VCaP (cell line): Measurements from ENCODE around the gene COL8A1.

Experiments
- H3K27ac ChIP-seq: fragments of 450-650 bp; 2 replicates; pipeline ENCODE4 v1.5.1; 2017
- TF ChIP-seq, protein P1 (sequence below): fragments of 450-650 bp; conservative IDR thresholded peaks from 2 replicates; pipeline ENCODE4 v1.5.1; 2017; ENCODE audit warnings: mild to moderate bottlenecking, moderate library complexity

The COL8A1 gene

DNA sequence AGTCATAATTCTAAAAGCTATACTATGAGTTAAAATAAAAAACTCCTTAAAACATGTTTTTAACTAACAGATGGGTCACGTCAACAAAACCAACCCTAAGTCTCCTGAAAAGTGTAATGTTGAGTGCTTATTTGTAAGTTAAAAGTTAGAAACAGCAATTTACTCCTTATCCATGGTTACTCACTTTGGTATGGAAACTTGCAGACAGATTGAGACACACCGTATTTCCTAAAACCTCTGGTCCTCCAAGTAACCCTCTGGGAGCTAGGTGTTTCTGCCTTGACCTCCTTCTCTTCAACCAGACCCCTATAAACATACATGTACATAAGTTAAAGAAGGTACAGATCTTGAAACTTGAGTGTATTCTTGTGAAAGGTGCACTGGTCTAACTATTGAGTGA is 3.1 kb downstream of the COL8A1 start:
- TF ChIP-seq, protein P1, sequence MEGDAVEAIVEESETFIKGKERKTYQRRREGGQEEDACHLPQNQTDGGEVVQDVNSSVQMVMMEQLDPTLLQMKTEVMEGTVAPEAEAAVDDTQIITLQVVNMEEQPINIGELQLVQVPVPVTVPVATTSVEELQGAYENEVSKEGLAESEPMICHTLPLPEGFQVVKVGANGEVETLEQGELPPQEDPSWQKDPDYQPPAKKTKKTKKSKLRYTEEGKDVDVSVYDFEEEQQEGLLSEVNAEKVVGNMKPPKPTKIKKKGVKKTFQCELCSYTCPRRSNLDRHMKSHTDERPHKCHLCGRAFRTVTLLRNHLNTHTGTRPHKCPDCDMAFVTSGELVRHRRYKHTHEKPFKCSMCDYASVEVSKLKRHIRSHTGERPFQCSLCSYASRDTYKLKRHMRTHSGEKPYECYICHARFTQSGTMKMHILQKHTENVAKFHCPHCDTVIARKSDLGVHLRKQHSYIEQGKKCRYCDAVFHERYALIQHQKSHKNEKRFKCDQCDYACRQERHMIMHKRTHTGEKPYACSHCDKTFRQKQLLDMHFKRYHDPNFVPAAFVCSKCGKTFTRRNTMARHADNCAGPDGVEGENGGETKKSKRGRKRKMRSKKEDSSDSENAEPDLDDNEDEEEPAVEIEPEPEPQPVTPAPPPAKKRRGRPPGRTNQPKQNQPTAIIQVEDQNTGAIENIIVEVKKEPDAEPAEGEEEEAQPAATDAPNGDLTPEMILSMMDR, result no peak
- no peak overlapping the region for H3K27ac ChIP-seq

DNA sequence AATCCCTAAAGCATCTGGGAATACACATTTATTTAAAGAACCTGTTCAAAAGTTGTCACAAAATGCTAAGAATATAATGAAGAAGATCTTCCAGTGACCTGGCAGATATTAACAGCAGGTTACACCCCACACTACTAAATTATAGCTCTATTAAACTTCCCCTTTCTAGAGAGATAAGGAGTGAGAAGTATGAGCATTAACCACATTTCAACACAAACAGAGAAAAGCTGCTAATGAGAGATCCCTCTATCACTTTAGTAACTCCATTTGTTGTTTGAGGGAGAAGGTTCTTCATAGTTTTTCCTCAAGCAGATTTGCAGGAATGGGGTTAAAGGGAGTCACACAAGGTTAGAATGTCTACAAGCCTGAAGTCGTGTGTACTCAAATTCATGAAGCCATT is 3.6 kb downstream of the COL8A1 start:
- no peak overlapping the region for H3K27ac ChIP-seq
- TF ChIP-seq, protein P1, result no peak

DNA sequence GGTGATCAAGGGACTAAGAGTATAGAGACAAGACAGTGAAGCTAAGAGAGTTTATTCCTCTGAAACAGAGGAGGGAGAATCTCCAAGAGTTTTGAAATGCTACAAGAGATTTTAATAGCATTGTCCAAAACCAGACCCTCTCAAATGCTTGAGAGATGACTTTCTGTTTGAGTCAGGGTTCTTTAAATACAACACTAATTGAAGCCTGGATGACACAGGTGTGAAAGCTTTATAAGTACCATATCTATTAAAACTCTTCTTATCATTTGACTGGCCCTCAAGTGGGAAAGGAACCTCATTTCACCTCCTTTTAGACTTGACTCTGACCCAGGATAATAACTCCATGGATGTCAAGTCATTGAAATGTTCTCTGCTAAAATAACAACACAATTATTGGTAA is 5.6 kb downstream of the COL8A1 start:
- TF ChIP-seq, protein P1, result no peak
- no peak overlapping the region for H3K27ac ChIP-seq

DNA sequence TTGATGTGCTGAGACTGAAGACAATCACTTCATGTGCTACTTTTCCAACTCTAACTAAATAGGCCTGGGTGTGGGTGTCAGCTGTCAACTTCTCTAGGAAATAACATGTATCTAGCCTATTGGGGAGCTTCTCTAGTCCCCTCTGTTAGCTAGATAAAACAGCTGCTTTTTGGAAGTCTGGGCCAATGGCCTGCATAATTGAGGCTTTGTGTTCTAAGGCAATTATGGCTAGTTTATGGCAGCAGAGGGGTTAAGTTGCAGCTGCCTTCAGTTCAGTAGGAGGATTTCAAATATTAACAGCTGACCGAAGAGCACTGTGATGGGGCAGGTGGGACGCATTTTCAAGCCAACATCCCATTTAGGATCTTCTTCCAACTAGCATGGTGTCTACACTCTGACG is 6.4 kb downstream of the COL8A1 start:
- TF ChIP-seq, protein P1, result no peak
- no peak overlapping the region for H3K27ac ChIP-seq

DNA sequence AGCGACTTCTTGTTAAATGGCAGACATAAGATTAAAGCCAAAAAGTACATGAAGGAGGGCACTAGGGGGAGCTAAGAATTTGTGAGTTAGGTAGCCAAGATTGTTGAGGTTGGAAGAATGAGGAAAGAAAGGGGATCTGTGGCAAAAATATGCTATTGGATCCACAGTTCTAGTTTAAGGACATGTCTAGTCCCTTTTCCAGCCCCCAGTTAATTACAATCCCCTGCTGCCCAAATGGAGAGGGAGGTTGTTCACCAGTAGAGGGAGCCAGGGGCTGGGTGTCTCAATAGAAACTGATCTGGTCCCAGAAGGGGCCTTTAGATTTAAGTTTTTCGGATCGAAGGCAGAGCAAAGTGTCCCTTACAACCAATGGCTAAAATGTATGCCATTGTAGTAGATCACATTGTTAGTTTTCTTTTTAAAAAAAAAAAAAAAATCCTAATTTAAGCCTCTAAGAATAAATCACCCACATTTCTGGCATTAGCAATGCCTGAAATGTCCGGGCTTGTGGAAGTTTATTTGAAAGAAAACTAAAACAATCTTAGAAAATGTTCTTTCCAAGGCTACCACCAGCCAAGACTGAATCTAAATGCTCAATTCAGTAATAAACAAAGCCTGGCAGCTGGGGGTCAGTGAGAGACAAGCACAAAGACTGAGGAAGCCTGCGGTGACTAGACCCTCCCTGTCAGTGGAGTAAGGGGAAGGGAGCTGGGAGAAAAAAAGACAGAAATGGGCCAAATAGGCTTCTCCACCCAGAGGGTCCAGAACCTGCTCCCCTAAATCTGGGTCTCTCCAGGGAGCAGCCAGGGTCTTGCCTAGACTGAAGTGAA is 7.1 kb downstream of the COL8A1 start:
- no peak overlapping the region for H3K27ac ChIP-seq
- TF ChIP-seq, protein P1, result no peak; the same call in none of the 2 replicates

DNA sequence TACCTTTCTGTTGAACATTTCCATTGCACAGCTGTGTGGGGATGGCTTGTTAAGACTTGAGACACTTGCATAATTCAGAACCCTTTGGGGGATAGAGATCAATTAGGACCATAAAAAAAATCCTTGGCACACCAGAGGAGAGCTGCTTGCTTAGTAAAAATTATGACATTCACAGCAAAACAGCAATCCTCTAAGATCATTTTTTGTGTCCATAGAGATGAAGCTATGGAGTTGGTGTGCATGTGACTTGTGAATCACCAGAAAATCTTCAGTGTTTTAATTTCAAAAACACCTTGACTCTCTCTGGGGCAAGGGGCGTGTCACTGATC is 7.7 kb downstream of the COL8A1 start:
- TF ChIP-seq, protein P1, result no peak
- no peak overlapping the region for H3K27ac ChIP-seq

DNA sequence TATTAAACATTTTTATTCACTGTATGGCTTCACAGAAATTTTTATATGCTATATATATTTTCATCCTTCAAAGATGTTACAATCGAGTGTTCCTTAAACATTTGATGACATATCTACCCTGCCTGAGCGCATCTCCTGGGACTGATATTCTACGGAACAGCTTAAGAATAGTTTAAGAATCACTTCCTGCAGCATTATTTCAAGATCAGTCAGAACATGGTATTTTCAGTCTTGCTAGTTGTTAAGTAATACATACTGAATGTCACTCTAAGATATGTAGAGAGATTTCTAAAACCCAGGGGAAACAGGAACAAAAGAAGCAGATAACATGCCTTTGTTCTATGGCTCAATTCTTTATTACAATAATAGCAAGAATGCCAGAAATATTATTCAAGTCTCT is 8.7 kb downstream of the COL8A1 start:
- TF ChIP-seq, protein P1, result no peak
- H3K27ac ChIP-seq, result no peak overlapping the region
